Esophagus muscularis mucosa (tissue), 3 donors: Measurements from ENCODE around the gene TRMU.

ENCODE experiments used
- CTCF ChIP-seq, 3 experiments: fragments of 200-600 bp in 2 of 3; fragments of 450-650 bp in 1 of 3; sonication (generic) in 2 of 3; IDR thresholded peaks; one replicate each; pipeline ENCODE4 v1.5.1; 2017 to 2019; ENCODE audit warnings: antibody characterized with exemption in 3 of 3, mild to moderate bottlenecking in 2 of 3, moderate library complexity in 1 of 3
- POLR2A ChIP-seq: fragments of 450-650 bp; IDR thresholded peaks from one replicate; pipeline ENCODE4 v1.6.1; 2017; ENCODE audit warnings: antibody characterized with exemption, moderate library complexity, mild to moderate bottlenecking, low read depth
- POLR2AphosphoS5 ChIP-seq, 2 donors: sonication (generic); formaldehyde crosslinking; IDR thresholded peaks; one replicate each; pipeline ENCODE4 v1.6.1; 2017; ENCODE audit warnings: antibody characterized with exemption in 2 of 2

GRCh38 chr22:46363611-46364321, 28.3 kb downstream of the TRMU start:
- no peak for TF ChIP-seq CTCF (IDR thresholded peaks at IDR 0.05)
- TF ChIP-seq POLR2A, result no peak
- TF ChIP-seq POLR2AphosphoS5 (IDR thresholded peaks at IDR 0.05), result no peak
